Activated naive CD4-positive, alpha-beta T cell treated with anti-CD3 and anti-CD28 coated beads, Interleukin-2, amount 50 U/mL, for 72 hours (primary cell): ENCODE measurements around the gene ZNF415. TPM values are rescaled to one million over a fixed set of nuclear protein-coding genes. Genes with fewer than 3 reads are reported as not detected.
"Not testable (repeated sequence)": the region's sequence is repeated elsewhere in the genome, so short reads cannot be mapped to it uniquely, and the experiment has no call there.

Source experiments
- ATAC-seq, 2 donors: fragments of 150-1000 bp; cut with Tn5 transposase; 2 replicates each; pipeline ENCODE4 v1.10.0; 2021; ENCODE audit warnings: mild to moderate bottlenecking in 2 of 2, moderate library complexity in 2 of 2
- DNase-seq, 2 donors: peaks; one replicate each; pipeline ENCODE4 v3.0.0; 2021 to 2022; ENCODE audit warnings: low spot score in 2 of 2
- H3K27ac Mint-ChIP-seq, 2 donors: one replicate each; pipeline ENCODE4 v1.8.0; 2022; ENCODE audit warnings: mild to moderate bottlenecking in 2 of 2, mixed read lengths in 2 of 2
- H3K36me3 Mint-ChIP-seq, 2 donors: one replicate each; pipeline ENCODE4 v1.8.0; 2022; ENCODE audit warnings: mixed read lengths in 2 of 2
- H3K9me3 Mint-ChIP-seq, 2 donors: one replicate each; pipeline ENCODE4 v1.8.0; 2022; ENCODE audit warnings: mixed read lengths in 2 of 2
- total RNA-seq, 2 donors: library from RNA; stranded (reverse); gene quantifications; one replicate each; pipeline ENCODE4 v1.2.3, GENCODE V29; 2022

Gene ZNF415
- total RNA-seq, 2 donors from 2014 or later: 1.6 to 2.8 TPM

DNA sequence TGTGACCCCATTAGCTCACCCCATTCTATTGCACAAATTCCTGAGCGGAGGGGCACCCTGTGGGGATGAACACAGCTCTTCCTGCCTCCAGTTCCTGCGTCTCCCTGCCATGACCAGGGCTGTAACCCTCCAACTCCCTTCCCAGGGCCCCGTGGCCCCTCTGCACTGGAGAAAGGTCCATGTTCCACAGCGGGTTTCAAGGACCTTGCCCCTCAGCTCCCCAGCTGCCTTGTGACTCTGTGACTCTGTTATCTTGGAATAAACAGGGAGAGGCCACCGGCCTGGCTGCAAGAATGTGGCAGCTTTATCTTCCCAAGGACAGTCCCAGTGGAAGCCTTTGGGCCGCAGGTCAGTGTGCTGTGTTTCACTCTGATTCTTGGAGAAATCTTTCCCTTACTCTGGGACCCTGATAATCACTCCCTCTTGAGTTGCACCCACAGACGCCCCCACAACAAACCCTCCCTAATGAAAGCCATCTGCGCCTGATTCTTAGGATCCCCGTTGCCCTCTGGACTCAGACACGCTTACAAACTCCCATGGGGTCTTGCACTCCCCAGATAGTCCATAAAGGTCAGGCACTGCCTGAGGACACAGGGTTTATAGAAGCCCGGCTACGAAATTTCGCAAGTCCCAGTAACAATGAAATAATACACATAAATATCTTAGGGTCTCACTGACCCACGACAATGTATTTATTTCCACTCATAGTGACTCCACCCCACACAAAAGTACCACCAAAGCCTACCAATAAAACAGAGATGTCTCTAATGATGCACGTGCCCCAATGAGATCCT, 5.8 kb downstream of the ZNF415 start:
- Mint-ChIP-seq H3K9me3 (peaks cover 31 to 50% of the 10 kb centered on the region in 2 donors), H3K36me3 (peaks cover 55 to 58% of the 10 kb centered on the region in 2 donors)
- ATAC-seq, DNase-seq, H3K27ac Mint-ChIP-seq: not testable (repeated sequence)

DNA sequence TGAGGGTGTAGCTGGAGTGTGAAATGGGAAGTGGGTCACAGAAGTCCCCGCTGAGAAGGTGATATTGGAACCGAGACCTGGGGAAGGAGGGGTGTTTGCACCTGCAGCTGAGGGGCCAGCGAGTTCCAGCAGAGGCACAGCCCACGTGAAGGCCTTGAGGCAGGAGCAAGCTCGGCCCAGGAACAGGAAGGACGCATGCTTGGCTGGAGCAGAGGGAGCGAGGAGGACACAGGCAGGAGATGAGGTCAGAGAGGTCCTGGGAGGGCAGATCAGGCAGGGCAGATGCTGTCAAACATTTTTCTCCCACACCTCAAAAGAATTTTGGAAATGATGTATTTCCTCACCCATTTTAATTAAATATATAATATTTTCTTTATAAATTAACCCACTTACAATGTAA, 9.3 kb downstream of the ZNF415 start:
- ATAC-seq: no peak
- Mint-ChIP-seq H3K9me3 (peaks cover 24 to 40% of the 10 kb centered on the region in 2 donors), H3K36me3 (peaks cover 39 to 43% of the 10 kb centered on the region in 2 donors)

DNA sequence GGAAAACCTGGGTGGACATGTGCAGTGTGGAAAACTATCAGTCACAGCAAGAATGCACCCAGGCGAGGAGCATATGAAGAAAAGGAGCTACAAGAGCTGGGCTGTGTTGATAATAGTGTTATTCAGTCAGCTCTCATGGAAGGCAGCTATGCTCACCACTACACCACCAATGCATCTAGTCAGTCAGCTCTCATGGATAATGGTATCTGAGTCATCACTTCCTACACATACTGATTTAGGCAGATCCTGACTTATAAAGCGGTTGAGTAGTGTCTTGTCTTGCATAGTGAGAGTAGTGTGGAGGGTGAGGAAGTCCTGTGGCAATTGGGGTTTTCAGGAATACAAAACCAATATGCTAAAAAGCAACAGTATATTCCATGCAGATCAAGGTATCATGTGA, 20.4 kb downstream of the ZNF415 start:
- H3K36me3 Mint-ChIP-seq: peaks cover 66 to 70% of the 10 kb centered on the region in 2 donors
- H3K27ac Mint-ChIP-seq: no peak overlapping the region
- ATAC-seq (no peak), DNase-seq (no peak)
- peaks cover 36 to 61% of the 10 kb centered on the region in 2 donors for H3K9me3 Mint-ChIP-seq

More for the DNA sequence above, 9.3 kb downstream of the ZNF415 start:
- H3K27ac Mint-ChIP-seq: no peak overlapping the region
- DNase-seq: no peak

DNA sequence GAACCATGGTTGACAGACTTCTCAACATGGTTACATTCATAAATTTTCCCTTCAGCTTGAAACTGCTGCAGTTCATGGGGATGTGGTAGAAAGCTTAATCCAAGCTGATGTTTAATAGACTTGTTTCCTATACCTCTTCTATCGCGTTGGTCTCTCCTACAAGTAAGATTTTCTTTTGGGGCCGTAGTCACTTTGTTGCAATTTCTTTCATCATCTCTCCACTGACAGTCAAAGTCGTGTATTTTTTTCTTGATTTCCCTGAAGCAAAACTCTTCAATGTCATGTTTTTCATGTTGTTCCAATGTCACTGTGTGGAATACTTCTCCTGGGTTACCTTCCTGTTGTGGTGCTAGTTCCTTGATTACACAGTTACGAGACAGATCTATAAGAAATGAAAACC, 23.2 kb downstream of the ZNF415 start:
- ATAC-seq (no peak), DNase-seq (no peak)
- Mint-ChIP-seq H3K9me3 (peaks cover 24 to 39% of the 10 kb centered on the region in 2 donors), H3K27ac (no peak overlapping the region), H3K36me3 (peaks cover 41 to 60% of the 10 kb centered on the region in 2 donors)

DNA sequence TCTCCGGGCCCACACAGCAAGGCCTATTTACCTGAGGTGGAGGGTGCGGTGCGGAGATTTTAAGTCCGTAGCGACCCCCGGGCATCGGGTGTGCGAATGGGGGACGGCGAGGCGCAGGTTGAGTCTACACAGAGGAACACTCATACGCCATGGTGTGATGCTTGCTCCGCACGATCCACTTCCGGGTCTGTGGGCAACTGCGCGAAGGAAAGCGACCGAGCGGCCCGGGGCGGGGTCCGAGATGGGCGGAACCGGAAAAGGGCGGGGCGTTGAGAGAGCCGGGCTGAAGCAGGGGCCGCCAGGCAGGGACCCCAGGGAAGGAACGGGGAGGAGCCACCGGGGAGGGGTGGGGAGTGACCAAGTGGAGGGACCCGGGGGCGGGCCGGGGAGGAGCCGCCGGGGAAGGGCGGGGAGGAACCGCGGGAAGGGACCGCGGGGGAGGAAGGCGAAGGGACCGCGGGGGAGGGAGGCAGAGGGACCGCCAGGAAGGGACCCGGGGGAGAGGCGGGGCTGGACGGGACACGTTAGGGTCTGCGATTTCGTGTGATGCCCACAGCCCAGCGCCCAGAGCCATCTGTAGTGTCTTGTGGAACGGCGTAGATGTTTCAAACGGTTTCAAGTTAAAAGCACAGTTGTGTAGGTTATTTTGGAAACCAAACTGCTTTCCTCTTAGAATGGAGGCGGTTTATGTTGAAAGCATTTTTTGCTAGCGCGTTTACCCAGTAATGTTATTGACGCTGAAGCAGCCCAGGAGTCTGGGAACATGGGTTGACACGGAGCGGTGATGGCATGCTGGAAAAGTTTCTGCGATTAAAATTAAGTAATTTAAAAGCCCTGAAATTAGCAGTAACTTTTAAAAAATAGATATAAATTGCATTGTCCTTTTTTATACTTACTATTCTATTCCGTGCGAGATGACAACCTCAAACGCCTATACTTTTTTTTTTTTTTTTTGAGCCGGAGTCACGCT, 29.2 kb downstream of the ZNF415 start, which contains the start of gene ZNF160:
Gene ZNF160 (minus strand): TSS at position 189 of the 970 bp plus-strand sequence. CDS start 17,146 bp downstream, outside the sequence.
- peaks cover 5 to 24% of the 10 kb centered on the region in 2 donors for H3K9me3 Mint-ChIP-seq

DNA sequence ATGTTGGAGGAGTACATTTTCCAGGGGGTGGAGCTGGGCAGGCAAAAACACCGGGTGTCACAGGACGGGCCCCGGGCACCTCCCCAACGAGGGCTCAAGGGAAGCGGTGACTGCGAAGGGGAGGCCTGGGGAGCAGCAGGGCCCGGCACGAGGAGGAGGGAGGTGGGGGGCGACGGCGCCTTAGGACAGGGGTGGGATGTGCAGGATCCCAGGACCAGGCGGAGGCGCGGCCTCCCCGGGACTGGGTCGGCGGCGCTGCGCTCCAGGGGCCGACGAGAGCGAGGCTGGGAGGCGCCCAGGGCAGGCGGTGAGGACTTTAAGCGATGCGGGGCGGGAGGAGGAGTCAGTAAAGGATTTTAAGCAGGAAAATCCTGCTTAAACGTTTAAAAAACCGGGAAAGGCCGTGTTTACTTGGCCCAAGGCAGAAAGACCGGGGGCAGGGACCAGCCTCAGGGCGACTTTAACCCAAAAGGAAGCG, 29.9 kb downstream of the ZNF415 start:
- H3K9me3 Mint-ChIP-seq: peaks cover 5 to 20% of the 10 kb centered on the region in 2 donors
- ATAC-seq (peak in 1 of 2 donors; percentile 16), DNase-seq (peak in 1 of 2 donors; percentile 39)
- peak overlapping the region; percentile 88 to 95 for H3K27ac Mint-ChIP-seq
- peaks cover 30 to 66% of the 10 kb centered on the region in 2 donors for H3K36me3 Mint-ChIP-seq

More for the DNA sequence above, 29.2 kb downstream of the ZNF415 start, which contains the start of gene ZNF160:
- Mint-ChIP-seq H3K36me3 (peaks cover 27 to 64% of the 10 kb centered on the region in 2 donors), H3K27ac (peak within 1 kb of the TSS; percentile 88 to 95)
- DNase-seq (peak; percentile 96 to 98), ATAC-seq (peak; percentile 95 to 98)

DNA sequence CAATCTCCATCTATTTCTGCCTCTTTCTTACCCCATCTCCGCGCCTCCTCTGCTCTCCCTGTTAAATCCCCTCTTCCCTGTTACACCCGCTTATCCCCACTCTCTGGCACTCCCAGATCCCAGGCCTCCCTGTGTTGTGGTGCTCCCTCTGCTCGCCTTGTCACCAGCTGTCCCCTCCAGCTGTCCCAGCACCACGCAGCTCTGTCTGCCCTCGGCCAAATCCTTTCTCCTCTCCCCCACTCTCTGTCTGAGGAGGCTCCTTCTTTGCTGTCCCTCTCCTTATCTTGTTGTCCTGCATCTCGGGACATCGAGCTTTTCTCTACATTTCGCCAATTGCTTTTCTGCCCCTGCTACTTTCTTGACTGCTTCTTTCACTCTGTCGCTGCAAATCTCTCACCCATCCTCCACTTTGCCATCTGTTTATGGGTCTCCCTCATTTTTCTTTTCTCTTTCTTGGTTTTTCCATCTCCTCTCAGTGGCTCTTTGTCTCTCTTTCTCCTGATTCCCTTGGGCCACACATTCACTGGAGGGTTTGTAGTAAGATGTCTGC, 30.4 kb downstream of the ZNF415 start:
- ATAC-seq (no peak), DNase-seq (no peak)
- Mint-ChIP-seq H3K27ac (peak overlapping the region; percentile 88 to 92), H3K9me3 (peaks cover 5 to 25% of the 10 kb centered on the region in 2 donors), H3K36me3 (peaks cover 35 to 68% of the 10 kb centered on the region in 2 donors)

DNA sequence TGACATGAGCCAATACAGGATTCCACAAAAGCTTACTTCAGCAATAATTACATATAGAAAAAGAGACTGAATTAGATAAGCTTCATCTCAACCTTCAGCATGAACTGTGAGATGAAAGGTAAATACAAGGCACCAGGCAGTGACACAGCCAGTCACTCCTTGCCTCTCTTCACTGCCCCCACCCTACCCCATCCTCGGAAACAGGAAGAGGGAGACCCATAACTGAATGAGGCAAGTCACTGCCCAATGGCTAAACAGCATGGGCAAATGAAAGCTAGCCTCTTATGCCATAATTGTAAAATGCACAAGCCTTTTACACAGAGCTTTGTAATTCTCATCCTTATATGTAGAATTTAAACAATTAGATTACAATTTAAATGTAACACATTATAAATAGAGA, 31.2 kb downstream of the ZNF415 start:
- peak overlapping the region; percentile 88 to 92 for H3K27ac Mint-ChIP-seq
- ATAC-seq: no peak
- peaks cover 0 to 26% of the 10 kb centered on the region in 2 donors for H3K9me3 Mint-ChIP-seq
- H3K36me3 Mint-ChIP-seq: peaks cover 39 to 66% of the 10 kb centered on the region in 2 donors
- DNase-seq: no peak

DNA sequence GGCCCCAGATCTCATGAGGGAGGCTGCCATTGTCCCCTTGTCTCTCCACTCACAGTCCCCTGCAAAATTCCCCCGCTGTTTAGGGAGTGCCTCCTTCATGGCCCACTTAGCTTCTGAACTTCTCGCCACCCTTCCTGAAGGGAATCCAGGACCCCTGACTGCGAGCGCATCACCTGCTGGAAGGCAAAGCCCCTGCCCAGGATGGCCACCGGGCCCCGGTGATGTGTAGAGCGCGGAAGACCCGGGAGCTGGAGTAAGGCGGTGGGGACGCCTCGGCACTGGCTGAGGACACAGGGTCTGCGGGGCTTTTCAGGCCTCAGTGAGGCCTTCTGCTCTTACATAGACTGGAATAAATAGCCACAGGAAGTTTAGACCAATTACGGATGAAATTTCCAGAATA, 34.1 kb downstream of the ZNF415 start:
- peaks cover 44 to 82% of the 10 kb centered on the region in 2 donors for H3K36me3 Mint-ChIP-seq
- not testable (repeated sequence) for H3K27ac Mint-ChIP-seq

DNA sequence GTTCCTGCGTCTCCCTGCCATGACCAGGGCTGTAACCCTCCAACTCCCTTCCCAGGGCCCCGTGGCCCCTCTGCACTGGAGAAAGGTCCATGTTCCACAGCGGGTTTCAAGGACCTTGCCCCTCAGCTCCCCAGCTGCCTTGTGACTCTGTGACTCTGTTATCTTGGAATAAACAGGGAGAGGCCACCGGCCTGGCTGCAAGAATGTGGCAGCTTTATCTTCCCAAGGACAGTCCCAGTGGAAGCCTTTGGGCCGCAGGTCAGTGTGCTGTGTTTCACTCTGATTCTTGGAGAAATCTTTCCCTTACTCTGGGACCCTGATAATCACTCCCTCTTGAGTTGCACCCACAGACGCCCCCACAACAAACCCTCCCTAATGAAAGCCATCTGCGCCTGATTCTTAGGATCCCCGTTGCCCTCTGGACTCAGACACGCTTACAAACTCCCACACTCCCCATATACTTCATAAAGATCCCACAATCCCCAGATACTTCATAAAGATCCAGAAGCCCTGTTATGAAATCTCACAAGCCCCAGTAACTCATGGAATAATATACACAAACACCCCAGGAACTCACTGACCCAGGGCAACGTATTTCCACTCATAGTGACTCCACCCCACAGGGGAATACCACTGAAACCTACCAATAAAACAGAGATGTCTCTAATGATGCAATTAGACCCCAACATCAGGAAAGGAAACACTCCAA, 35.6 kb downstream of the ZNF415 start:
- Mint-ChIP-seq H3K9me3 (peaks cover 4 to 30% of the 10 kb centered on the region in 2 donors), H3K36me3 (peaks cover 48 to 84% of the 10 kb centered on the region in 2 donors)
- DNase-seq, H3K27ac Mint-ChIP-seq, ATAC-seq: not testable (repeated sequence)

More for the DNA sequence above, 34.1 kb downstream of the ZNF415 start:
- not testable (repeated sequence) for DNase-seq, ATAC-seq
- peaks cover 4 to 35% of the 10 kb centered on the region in 2 donors for H3K9me3 Mint-ChIP-seq

DNA sequence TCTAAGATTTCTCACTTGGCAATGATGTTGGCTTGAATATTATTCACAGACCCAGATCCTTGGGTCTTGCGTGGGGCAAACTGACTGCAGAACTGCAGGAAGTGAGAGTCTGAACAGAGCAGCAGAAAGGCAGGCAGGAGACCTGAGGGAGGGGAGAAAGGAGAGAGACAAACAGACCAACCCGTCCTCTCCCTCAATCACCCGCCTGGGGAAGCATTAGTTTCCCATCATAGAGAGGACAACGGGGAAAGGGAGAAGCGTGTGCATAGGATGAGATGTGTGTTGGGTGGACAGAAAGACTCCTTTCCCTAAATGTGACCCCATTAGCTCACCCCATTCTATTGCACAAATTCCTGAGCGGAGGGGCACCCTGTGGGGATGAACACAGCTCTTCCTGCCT, 36.1 kb downstream of the ZNF415 start:
- DNase-seq, ATAC-seq, H3K27ac Mint-ChIP-seq: not testable (repeated sequence)
- peaks cover 43 to 84% of the 10 kb centered on the region in 2 donors for H3K36me3 Mint-ChIP-seq
- H3K9me3 Mint-ChIP-seq: peaks cover 4 to 29% of the 10 kb centered on the region in 2 donors

DNA sequence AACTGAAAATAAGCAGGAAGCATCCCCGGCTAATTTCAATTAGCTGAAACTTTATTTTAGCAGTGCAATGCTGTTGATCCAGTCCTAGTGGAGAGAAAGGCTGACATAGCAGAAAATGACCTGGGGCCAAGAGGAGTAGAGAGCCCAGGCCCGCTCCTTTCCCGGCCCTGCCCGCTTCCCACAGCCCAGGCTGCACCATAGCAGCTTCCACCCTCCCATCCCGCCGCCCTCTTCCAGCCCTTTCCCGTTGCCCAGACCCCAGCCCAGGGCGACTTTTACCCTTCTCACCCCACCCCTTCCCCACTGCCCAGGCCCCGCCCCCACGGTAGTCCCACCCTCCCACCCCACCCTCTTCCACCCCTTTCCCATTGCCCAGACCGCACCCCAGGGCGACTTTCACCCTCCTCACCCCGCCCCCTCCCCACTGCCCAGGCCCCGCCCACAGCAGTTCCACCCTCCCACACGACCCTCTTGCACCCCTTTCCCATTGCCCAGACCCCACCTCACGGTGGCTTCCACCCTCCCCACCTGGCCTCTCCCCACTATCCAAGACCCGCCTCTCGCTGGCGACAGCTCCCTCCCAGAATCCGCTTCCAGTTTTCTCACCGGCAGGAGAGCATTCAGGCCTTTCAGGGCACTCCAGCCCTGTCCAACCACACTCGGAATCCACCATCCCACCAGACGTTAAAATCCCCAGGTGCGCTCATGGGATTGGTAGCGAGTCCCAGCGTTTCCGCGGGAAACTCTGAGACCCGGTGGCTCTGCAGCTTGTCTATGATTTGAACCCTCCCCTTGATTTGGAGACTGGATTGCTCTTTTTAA, 37.7 kb downstream of the ZNF415 start:
- peak overlapping the region in 1 of 2 donors; percentile 2 for H3K27ac Mint-ChIP-seq
- peaks cover 4 to 35% of the 10 kb centered on the region in 2 donors for H3K9me3 Mint-ChIP-seq
- ATAC-seq (no peak), DNase-seq (no peak)
- H3K36me3 Mint-ChIP-seq: peaks cover 52 to 93% of the 10 kb centered on the region in 2 donors

DNA sequence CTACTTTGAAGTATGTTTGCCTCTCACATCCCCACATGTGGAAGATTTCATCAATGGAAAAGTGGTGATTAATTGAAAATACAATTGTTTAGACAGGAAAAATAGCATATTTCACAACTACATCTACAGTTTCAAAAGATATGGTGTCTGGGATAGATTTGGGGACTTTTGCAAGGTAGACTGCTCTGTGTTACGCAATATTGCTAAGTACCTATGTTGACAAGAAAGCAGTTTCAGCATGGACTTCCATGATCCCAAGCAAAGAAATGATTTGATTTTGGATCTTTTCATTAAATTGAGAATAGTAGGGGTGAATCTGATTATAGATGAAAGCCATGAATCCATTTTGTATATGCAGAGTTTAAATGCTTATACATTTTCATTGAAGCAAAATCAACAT, 40.0 kb downstream of the ZNF415 start:
- Mint-ChIP-seq H3K27ac (no peak overlapping the region), H3K9me3 (peaks cover 7 to 35% of the 10 kb centered on the region in 2 donors), H3K36me3 (peaks cover 45 to 93% of the 10 kb centered on the region in 2 donors)
- no peak for ATAC-seq
- DNase-seq: no peak

DNA sequence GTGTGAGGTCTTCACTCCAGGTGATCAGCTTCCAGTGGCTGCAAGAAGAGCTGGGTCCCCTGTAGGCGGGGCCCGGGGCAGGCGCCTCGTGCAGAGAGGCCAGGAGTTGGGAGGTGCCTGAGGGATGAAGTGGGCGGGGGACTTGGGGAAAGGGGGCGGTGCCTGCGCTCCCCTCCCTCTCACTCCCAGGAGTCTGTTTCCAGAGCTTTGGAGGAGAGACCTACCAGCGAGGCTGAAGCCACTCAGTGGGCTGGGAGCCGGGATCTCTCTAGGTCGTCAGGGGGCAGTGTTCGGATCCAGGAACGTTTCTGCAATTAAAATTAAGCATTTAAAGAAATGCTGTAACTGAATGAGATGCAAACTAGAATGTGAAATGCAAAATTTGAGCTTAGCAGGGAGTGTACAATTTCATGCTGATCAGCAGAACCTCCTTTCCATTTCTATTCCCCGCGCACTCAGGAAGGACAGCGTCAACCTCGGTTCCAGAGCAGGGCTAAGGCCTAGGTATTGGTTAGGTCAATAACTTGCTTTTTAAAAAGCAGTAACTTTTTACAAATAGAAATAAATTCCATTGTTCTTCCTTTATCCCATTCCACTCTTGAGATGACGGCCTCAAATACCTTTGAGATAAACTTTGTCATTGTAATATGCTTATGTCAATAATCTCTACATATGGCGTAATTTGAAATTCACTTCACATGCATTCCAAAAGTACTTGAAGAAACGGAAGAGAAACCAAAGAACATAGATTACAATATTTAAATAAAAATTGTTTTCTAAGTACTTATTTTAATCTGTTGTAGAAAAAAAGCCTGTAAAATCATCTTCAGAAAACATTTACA, 41.1 kb downstream of the ZNF415 start:
- Mint-ChIP-seq H3K9me3 (peaks cover 8 to 38% of the 10 kb centered on the region in 2 donors), H3K36me3 (peaks cover 44 to 95% of the 10 kb centered on the region in 2 donors), H3K27ac (no peak overlapping the region)
- DNase-seq (no peak), ATAC-seq (no peak)
